Left renal cortex interstitium (tissue), 4 donors: Measurements from ENCODE around the gene HINT1. TPM values are rescaled to one million over a fixed set of nuclear protein-coding genes. Genes with fewer than 3 reads are reported as not detected.
"Not testable (repeated sequence)": the region's sequence is repeated elsewhere in the genome, so short reads cannot be mapped to it uniquely, and the experiment has no call there.

ENCODE experiments used
- DNase-seq, 4 donors: peaks; one replicate each; pipeline ENCODE4 v3.0.0-alpha.2; 2013; ENCODE audit warnings: low read depth in 4 of 4, low spot score in 2 of 4, missing footprints in 1 of 4
- polyA plus RNA-seq, 4 donors: library from polyadenylated mRNA; unstranded; fragments of 120-200 nt; gene quantifications; one replicate each; pipeline ENCODE4 v1.2.1, GENCODE V29; 2013; ENCODE audit not compliant: insufficient read length in 4 of 4

Gene HINT1
- polyA plus RNA-seq = 100 to 1,000 TPM; 336 to 478 (median 423) TPM

- DNase-seq = peak; percentile 80 to 91 (median 86)
Observed at GRCh38 chr5:131165119-131165727, at the start of gene HINT1. HINT1 (minus strand) TSS chr5:131165256; CDS start chr5:131165205, 51 bp downstream.

- no peak for DNase-seq
Observed at GRCh38 chr5:131214609-131215227, 49.7 kb upstream of the HINT1 start.

GRCh38 chr5:131212471-131213021, 47.5 kb upstream of the HINT1 start:
- DNase-seq = no peak

- DNase-seq = no peak
Observed at GRCh38 chr5:131211669-131212068, 46.6 kb upstream of the HINT1 start.

- DNase-seq = no peak
Observed at GRCh38 chr5:131210151-131210510, 45.1 kb upstream of the HINT1 start.

- DNase-seq = peak in 2 of 4 donors; percentile 5 to 9
Observed at GRCh38 chr5:131209506-131210150, 44.6 kb upstream of the HINT1 start.

DNA sequence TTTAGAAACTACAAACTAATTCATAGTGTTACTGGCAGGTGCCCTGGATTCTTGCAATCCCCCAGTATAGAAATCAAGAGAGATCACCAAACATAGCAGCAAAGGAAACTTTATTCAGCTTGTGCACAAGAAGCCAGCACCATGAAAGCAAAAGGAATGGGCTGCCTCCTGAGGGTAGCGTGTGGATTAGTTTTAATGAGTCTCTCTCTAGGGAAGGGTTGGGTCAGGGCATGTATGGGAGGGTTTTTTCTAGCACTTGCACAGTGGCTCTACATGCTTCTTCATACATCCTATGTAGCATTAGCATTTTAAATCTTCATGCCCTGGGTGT, 44.1 kb upstream of the HINT1 start:
- no peak for DNase-seq

DNA sequence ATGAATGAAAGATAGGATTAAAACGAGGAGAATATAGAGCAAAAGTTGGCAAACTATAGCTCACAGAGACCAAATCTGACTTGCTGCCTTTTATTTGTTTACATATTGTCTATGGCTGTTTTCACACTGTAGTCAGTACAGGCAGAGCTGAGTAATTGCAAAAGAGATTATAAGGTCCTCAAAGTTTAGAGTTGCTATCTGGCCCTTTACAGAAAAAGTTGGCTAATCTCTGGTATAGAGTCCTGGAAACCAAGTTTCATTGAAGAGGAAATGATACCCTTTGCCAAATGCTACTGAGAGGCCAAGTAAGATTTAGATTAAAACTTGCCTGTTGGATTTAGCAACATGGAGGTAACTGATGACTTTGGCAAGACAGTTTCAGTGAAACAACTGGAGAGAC, 41.7 kb upstream of the HINT1 start:
- no peak for DNase-seq

- no peak for DNase-seq
Observed at GRCh38 chr5:131206061-131206460, 41.0 kb upstream of the HINT1 start.

DNA sequence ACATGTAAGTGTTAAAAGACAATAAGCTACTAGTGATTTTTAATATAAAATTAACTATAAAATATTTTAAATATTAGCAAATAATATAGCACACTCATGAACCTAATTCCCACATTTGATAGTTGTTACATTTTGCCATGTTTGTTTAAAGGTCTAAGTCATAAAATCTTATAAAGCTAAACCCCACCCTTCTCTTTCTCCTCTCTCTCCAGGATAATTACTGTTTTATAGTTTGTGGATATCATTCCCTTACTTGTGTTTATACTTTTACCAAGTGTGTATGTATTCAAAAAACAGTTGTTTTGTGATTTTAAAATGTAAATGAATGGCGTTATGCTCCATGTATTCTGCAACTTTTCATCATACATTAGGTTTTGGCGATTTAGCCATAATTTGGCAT, 39.9 kb upstream of the HINT1 start:
- no peak for DNase-seq

DNA sequence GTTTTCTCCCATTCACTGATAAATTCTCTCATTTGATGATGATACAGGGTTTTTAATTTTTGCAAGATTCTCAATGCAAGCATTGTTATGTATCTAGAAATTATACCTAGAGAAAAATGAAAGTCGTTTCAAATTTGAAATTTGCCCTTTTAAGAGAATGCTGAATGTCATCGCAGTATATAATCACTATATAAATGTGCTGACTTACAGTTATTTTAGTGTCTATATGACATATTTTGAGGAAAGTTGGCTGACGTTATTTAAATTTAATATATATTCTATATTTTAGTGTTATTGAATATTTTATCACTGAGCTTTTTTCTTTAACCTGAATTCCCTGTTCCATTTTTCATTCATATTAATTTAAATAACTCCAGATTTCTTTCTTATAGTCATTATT, 35.5 kb upstream of the HINT1 start:
- DNase-seq = no peak

GRCh38 chr5:131198625-131199024, 33.6 kb upstream of the HINT1 start:
- no peak for DNase-seq

GRCh38 chr5:131196331-131196730, 31.3 kb upstream of the HINT1 start:
- no peak for DNase-seq

GRCh38 chr5:131195696-131196095, 30.6 kb upstream of the HINT1 start:
- DNase-seq = no peak

GRCh38 chr5:131194725-131195124, 29.7 kb upstream of the HINT1 start:
- no peak for DNase-seq

- not testable (repeated sequence) for DNase-seq
Observed at GRCh38 chr5:131193897-131194296, 28.8 kb upstream of the HINT1 start.

- DNase-seq = no peak
Observed at GRCh38 chr5:131193106-131193505, 28.1 kb upstream of the HINT1 start.

DNA sequence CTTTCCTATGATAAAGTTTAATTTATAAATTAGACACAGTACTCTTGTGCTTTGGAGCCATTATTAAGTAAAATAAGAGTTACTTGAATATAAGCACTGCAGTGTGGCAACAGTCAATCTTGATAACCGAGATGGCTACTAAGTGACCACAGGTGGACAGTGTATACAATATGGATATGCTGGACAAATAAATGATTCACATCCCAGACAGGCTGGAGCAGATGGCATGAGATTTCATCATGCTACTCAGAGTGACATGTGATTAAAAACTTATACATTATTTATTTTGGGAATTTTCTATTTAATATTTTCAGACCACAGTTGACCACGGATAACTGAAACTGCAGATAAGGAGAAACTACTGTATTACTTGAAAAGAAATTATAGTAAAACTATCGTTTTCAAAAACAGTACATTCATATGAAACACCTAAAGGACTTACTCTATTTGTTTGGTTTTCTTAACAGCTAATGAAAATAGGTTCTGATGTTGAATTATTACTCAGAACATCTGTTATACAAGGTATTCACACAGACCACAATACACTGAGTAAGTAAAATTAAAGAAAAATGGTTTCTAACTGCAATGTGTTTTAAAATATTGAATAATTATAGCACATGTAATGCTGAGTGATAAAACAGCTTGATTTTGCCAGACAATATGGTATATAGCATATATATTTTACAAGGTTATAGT, 21.7 kb upstream of the HINT1 start:
- no peak for DNase-seq

DNA sequence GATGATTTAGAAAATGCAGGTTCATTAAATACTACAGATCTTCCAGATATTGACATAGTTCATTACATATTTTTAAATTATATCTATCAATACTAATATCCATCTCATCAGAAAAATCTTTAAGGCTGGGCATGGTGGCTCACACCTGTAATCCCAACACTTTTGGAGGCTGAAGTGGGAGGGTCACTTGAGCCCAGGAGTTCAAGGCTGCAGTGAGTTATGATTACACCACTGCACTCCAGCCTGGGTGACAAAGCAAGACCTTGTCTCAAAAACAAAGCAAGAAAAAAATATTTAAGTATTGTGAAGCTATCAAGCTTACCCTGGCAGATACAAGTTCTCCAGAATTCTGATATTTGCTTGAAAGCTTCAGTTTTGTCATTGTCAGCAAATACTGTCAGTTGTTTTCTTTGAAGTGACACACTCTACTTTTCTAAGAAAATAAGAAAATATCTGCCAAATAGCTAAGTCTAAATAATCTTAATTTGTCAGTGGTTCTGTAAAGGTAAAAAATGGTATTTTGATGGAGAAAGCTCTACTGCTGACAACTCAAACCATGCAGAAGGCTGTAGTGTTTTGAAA, 20.6 kb upstream of the HINT1 start:
- DNase-seq = no peak

DNA sequence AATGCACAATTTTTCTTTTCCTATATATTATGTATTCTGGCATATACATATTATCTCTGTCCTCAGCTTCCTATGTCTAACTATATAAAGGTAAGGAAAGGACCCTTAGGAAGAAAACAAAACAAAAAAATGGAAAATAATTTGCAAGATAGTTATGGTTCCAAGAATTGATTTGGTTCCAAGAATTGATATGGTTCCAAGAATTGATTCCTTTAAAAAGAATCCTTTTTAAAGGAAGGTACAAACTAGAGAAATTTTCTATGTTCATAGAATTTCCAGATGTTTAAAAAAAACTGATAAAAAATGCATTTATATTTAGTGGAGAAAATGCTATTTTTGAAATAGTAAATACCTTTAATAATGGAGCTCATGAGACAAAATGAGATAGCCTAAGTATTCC, 17.8 kb upstream of the HINT1 start:
- DNase-seq = no peak

DNA sequence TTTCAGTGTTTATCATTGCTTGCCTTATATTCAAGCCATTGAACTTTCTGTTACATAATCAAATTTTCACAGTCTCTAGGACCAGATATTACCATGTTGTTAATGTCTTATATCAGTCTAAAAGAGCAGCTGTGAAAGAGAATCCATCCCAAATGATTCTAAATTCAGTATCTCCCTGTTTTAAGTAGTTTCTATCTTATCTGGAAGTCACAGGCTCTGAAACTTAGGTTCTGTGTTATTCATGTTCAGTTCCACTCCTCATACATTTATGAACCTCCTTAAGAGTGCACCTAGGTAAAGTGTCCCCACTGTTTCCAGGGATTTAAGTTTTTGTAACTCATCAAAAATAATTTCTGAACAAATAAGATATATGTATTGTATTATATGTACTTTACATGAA, 15.4 kb upstream of the HINT1 start:
- DNase-seq = no peak
